DND-41 (cell line): ENCODE data around the gene NMRK1.

Experiments used
- EZH2 ChIP-seq: IDR thresholded peaks from 3 replicates; pipeline ENCODE4 v1.6.1; 2012; ENCODE audit warnings: borderline replicate concordance, low read depth, mild to moderate bottlenecking, moderate library complexity, low read length, inconsistent platforms; ENCODE audit not compliant: severe bottlenecking
- TF ChIP-seq, protein P1 (sequence below): IDR thresholded peaks from 2 replicates; pipeline ENCODE4 v1.5.1; 2012; ENCODE audit warnings: borderline replicate concordance, low read length, moderate library complexity, mild to moderate bottlenecking; ENCODE audit not compliant: poor library complexity, severe bottlenecking; ENCODE audit errors: extremely low read depth

- TF ChIP-seq, protein P1, sequence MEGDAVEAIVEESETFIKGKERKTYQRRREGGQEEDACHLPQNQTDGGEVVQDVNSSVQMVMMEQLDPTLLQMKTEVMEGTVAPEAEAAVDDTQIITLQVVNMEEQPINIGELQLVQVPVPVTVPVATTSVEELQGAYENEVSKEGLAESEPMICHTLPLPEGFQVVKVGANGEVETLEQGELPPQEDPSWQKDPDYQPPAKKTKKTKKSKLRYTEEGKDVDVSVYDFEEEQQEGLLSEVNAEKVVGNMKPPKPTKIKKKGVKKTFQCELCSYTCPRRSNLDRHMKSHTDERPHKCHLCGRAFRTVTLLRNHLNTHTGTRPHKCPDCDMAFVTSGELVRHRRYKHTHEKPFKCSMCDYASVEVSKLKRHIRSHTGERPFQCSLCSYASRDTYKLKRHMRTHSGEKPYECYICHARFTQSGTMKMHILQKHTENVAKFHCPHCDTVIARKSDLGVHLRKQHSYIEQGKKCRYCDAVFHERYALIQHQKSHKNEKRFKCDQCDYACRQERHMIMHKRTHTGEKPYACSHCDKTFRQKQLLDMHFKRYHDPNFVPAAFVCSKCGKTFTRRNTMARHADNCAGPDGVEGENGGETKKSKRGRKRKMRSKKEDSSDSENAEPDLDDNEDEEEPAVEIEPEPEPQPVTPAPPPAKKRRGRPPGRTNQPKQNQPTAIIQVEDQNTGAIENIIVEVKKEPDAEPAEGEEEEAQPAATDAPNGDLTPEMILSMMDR: no peak
- no peak for TF ChIP-seq EZH2
Observed at GRCh38 chr9:75084081-75084672, 3.8 kb downstream of the NMRK1 start.
